OCI-LY1 (cell line): ENCODE data around the gene RPL28.

Source experiments
- H2AFZ ChIP-seq: fragments of 200-600 bp; sonication (generic), shearing (Covaris generic); 2 replicates; pipeline ENCODE4 v1.6.0; 2014; ENCODE audit warnings: antibody characterized with exemption, mild to moderate bottlenecking, low read length
- H3F3A ChIP-seq: fragments of 200-600 bp; sonication (generic), shearing (Covaris generic); 2 replicates; pipeline ENCODE4 v1.6.0; 2014; ENCODE audit warnings: mild to moderate bottlenecking, antibody characterized with exemption, low read length, moderate library complexity; ENCODE audit not compliant: insufficient read depth
- H3K27ac ChIP-seq: fragments of 200-600 bp; sonication (generic); 2 replicates; pipeline ENCODE4 v1.5.1; 2014; ENCODE audit warnings: low read length, mixed run types, mild to moderate bottlenecking, low read depth; ENCODE audit not compliant: poor library complexity, severe bottlenecking
- H3K27me3 ChIP-seq: fragments of 200-600 bp; sonication (generic); 2 replicates; pipeline ENCODE4 v1.6.0; 2014; ENCODE audit warnings: antibody characterized with exemption, mild to moderate bottlenecking, low read length, moderate library complexity; ENCODE audit not compliant: insufficient read depth
- H3K36me3 ChIP-seq: fragments of 200-600 bp; sonication (generic); 2 replicates; pipeline ENCODE4 v1.6.1; 2014; ENCODE audit warnings: mild to moderate bottlenecking, antibody characterized with exemption, low read length, moderate library complexity, mixed read lengths; ENCODE audit not compliant: insufficient read depth
- H3K4me1 ChIP-seq: fragments of 200-600 bp; sonication (generic); 2 replicates; pipeline ENCODE4 v1.5.1; 2014; ENCODE audit warnings: mild to moderate bottlenecking, low read length, moderate library complexity; ENCODE audit not compliant: insufficient read depth, severe bottlenecking
- H3K4me2 ChIP-seq: fragments of 200-600 bp; sonication (generic), shearing (Covaris generic); 2 replicates; pipeline ENCODE4 v1.6.1; 2014; ENCODE audit warnings: low read length
- H3K4me3 ChIP-seq: fragments of 200-600 bp; sonication (generic); 2 replicates; pipeline ENCODE4 v1.5.1; 2014; ENCODE audit warnings: low read length, low read depth, mild to moderate bottlenecking, mixed read lengths; ENCODE audit not compliant: poor library complexity, severe bottlenecking
- H3K79me2 ChIP-seq: fragments of 200-600 bp; shearing (Covaris generic); 2 replicates; pipeline ENCODE4 v1.6.1; 2016; ENCODE audit warnings: mixed run types, low read length, mixed read lengths; ENCODE audit not compliant: insufficient read depth
- H3K9ac ChIP-seq: fragments of 200-600 bp; sonication (generic), shearing (Covaris generic); 2 replicates; pipeline ENCODE4 v1.6.1; 2014; ENCODE audit warnings: mild to moderate bottlenecking, low read length, mixed read lengths
- H3K9me2 ChIP-seq: fragments of 200-600 bp; sonication (generic), shearing (Covaris generic); 2 replicates; pipeline ENCODE4 v1.6.1; 2014; ENCODE audit warnings: low read depth, mild to moderate bottlenecking, low read length, mixed read lengths
- H3K9me3 ChIP-seq: fragments of 200-600 bp; shearing (Covaris generic); 2 replicates; pipeline ENCODE4 v1.6.1; 2014; ENCODE audit warnings: low read length, mixed read lengths
- H4K20me1 ChIP-seq: fragments of 200-600 bp; sonication (generic), shearing (Covaris generic); 2 replicates; pipeline ENCODE4 v1.6.0; 2016; ENCODE audit warnings: mild to moderate bottlenecking, low read length; ENCODE audit not compliant: insufficient read depth
- EZH2 ChIP-seq: fragments of 200-600 bp; sonication (generic), shearing (Covaris generic); IDR thresholded peaks from 2 replicates; pipeline ENCODE4 v1.8.0; 2017; ENCODE audit warnings: borderline replicate concordance, mixed run types, mild to moderate bottlenecking, antibody characterized with exemption, low read length, moderate library complexity, mixed read lengths
- TF ChIP-seq, protein P1 (sequence below): fragments of 200-600 bp; sonication (generic), shearing (Covaris generic); IDR thresholded peaks from 2 replicates; pipeline ENCODE4 v1.5.1; 2017; ENCODE audit warnings: mild to moderate bottlenecking, antibody characterized with exemption, low read length, moderate library complexity, mixed read lengths

RPL28 gene

DNA sequence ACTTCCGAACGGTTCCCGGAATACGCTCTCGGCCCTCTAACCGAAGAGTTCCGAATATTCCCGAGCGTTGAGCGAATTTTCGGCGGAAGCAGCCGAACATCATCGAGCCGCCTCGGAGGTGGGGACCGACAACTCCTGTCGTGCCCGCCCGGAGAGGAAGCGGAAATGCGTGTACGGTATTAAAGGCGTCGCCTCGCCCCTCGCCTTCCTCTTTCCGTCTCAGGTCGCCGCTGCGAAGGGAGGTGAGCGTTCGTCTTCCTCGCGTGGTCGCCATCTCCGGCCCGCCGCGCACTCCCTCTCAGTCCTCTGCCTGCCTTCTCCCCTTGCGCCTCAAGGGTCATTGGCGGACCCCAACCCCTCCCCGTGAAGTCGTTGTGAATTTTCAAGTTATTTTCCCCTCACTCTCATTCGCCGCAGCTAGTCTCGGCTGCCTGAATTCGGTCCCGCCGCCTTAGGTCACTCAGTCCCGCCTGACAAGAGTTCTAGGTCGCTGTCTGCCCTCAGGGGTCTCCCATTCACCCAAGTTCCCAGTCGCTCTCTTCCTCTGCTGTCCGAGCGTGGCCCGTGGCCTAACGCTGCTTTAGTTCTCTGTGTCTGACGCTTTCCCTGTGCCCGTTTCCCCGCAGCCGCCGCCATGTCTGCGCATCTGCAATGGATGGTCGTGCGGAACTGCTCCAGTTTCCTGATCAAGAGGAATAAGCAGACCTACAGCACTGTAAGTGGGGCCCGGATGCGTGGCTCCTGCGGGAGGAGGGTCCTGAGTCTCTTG, at the start of gene RPL28:
Gene RPL28, plus strand, starts transcription at position 209 of the 769 bp plus-strand sequence. Its CDS starts 426 bp downstream, at position 635.
- no peaks in the 10 kb centered on the region for H4K20me1 ChIP-seq
- H3K79me2 ChIP-seq, result no peaks in the 10 kb centered on the region
- no peaks in the 10 kb centered on the region for H3K9me2 ChIP-seq
- peak within 1 kb of the TSS; percentile 96 for H3K9ac ChIP-seq
- no peak for TF ChIP-seq EZH2
- TF ChIP-seq, protein P1, sequence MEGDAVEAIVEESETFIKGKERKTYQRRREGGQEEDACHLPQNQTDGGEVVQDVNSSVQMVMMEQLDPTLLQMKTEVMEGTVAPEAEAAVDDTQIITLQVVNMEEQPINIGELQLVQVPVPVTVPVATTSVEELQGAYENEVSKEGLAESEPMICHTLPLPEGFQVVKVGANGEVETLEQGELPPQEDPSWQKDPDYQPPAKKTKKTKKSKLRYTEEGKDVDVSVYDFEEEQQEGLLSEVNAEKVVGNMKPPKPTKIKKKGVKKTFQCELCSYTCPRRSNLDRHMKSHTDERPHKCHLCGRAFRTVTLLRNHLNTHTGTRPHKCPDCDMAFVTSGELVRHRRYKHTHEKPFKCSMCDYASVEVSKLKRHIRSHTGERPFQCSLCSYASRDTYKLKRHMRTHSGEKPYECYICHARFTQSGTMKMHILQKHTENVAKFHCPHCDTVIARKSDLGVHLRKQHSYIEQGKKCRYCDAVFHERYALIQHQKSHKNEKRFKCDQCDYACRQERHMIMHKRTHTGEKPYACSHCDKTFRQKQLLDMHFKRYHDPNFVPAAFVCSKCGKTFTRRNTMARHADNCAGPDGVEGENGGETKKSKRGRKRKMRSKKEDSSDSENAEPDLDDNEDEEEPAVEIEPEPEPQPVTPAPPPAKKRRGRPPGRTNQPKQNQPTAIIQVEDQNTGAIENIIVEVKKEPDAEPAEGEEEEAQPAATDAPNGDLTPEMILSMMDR, result no peak
- peaks cover 50% of the 10 kb centered on the region for H3K36me3 ChIP-seq
- peak within 1 kb of the TSS; percentile 94 for H3K4me3 ChIP-seq
- H3F3A ChIP-seq, result no peaks in the 10 kb centered on the region
- no peaks in the 10 kb centered on the region for H3K9me3 ChIP-seq
- no peaks in the 10 kb centered on the region for H3K27me3 ChIP-seq
- H3K4me1 ChIP-seq, result peaks cover 47% of the 10 kb centered on the region
- H2AFZ ChIP-seq, result no peak within 1 kb of the TSS
- H3K27ac ChIP-seq, result peak within 1 kb of the TSS; percentile 92
- H3K4me2 ChIP-seq, result peak within 1 kb of the TSS; percentile 93

DNA sequence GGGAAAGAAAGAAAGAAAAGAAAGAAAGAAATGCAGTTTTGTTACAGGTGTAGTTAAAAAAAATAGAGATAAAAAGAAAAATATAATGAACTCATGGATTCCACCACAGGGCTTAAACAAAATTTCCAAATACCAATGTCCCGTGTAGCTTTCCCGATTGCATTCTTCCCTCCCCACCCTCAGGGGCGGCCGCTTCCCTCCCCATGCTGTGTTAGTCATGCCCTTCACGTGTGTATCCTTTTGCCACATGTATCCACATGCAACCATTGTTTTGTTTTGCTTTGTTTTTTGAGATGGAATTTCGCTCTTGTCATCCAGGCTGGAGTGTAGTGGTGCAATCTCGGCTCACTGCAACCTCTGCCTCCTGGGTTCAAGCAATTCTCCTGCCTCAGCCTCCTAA, 49.6 kb upstream of the RPL28 start:
- no peak overlapping the region for H2AFZ ChIP-seq
- H3K27ac ChIP-seq, result no peak overlapping the region
- no peaks in the 10 kb centered on the region for H3K27me3 ChIP-seq
- no peaks in the 10 kb centered on the region for H3K79me2 ChIP-seq
- no peaks in the 10 kb centered on the region for H3K9me3 ChIP-seq
- H3K9ac ChIP-seq, result no peak overlapping the region
- H3K36me3 ChIP-seq, result no peaks in the 10 kb centered on the region
- H3K4me3 ChIP-seq, result no peak overlapping the region
- H3K4me1 ChIP-seq, result peaks cover 19% of the 10 kb centered on the region
- TF ChIP-seq, protein P1, result no peak
- TF ChIP-seq EZH2, result no peak
- H3F3A ChIP-seq, result no peaks in the 10 kb centered on the region
- H3K9me2 ChIP-seq, result no peaks in the 10 kb centered on the region
- no peaks in the 10 kb centered on the region for H4K20me1 ChIP-seq
- H3K4me2 ChIP-seq, result no peak overlapping the region

DNA sequence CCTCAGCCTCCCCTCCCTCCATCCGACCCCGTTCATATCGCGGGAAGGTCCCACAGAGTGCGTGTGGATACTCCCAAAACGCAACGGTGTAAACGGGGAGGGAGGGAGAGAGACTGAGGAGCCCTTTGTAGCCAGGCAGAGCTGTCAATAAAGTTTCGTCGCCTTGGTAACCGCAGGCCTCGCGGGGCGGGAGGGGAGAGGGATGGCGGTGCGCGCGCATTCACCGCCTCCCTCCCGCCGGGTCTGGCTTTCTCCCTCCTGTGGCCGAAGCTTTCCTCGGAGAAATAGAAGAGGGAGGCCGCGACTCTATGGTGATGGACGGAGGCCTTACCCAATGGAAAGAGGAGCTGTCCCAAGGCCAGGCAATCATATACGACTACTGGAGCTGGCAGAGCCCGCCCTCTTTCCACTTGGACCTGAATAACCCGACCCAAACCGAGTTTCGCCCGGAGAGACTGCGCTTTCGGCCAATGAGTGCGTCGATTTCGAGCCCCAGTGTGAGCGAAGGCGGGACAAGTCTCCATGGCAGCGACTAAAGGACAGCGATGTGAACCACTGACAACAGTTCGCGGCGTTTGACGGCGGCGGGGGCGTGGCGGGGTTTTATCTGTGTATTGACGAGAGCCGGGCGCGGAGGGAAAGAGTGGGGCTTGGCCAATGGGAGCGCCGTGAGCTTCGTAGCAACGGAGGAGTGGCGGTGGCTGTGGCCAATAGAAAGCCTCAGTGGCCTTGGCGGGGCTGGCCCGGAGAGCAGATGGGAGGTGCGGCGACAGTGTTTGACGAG, 46.4 kb upstream of the RPL28 start, which contains the start of gene KMT5C:
Gene KMT5C, plus strand, starts transcription at position 772 of the 784 bp plus-strand sequence. CDS start 2,061 bp downstream, outside the sequence.
- H3K36me3 ChIP-seq, result peaks cover 14% of the 10 kb centered on the region
- no peaks in the 10 kb centered on the region for H3K9me2 ChIP-seq
- peak within 1 kb of the TSS; percentile 62 for H3K27ac ChIP-seq
- peak within 1 kb of the TSS; percentile 85 for H3K9ac ChIP-seq
- no peaks in the 10 kb centered on the region for H3K79me2 ChIP-seq
- TF ChIP-seq, protein P1, result no peak
- TF ChIP-seq EZH2, result no peak
- no peaks in the 10 kb centered on the region for H3K9me3 ChIP-seq
- peak within 1 kb of the TSS; percentile 89 for H3K4me2 ChIP-seq
- no peaks in the 10 kb centered on the region for H4K20me1 ChIP-seq
- peaks cover 25% of the 10 kb centered on the region for H3K4me1 ChIP-seq
- peak within 1 kb of the TSS; percentile 73 for H3K4me3 ChIP-seq
- H3K27me3 ChIP-seq, result no peaks in the 10 kb centered on the region
- no peaks in the 10 kb centered on the region for H3F3A ChIP-seq
- peak within 1 kb of the TSS; percentile 72 for H2AFZ ChIP-seq
